ENCODE data around the gene LMO7.

The LMO7 gene

GRCh38 chr13:75875450-75875849, 239.3 kb downstream of the LMO7 start:
- in situ Hi-C loops (cut with MboI; ENCODE audit: low sequenced_read_pairs), result loop anchor here (10.0 kb wide), 1 partner anchor 1029 kb away; no protein-coding TSS in a partner anchor

- in situ Hi-C loops (cut with MboI; ENCODE audit: low sequenced_read_pairs), result loop anchor here (10.0 kb wide), 1 partner anchor 1028 kb away; no protein-coding TSS in a partner anchor
Measured at GRCh38 chr13:75876142-75877050, 240.3 kb downstream of the LMO7 start.

GRCh38 chr13:75877071-75877470, 240.9 kb downstream of the LMO7 start:
- in situ Hi-C loops (cut with MboI; ENCODE audit: low sequenced_read_pairs), result loop anchor here (10.0 kb wide), 1 partner anchor 1028 kb away; no protein-coding TSS in a partner anchor

DNA sequence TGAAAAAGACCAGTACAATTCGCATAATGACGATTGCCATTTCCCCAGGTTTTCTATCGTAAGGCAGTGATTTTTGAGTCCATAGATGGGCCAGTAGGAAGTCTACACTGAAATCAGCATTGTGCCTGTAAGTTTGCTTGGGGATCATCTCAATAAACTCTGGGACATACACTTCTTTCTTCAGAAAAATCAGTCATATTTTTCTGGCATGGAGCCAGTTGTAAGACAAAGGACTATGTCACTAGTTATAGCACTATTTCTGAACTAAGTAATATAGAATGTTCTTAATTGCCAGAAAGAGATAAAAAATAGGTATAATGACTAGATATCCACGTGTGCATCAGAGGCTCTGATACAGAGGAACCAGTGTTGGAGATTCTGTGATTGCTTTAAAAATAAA, 243.5 kb downstream of the LMO7 start:
- in situ Hi-C loops (cut with MboI; ENCODE audit: low sequenced_read_pairs), result loop anchor here (10.0 kb wide), 1 partner anchor 1025 kb away; no protein-coding TSS in a partner anchor

DNA sequence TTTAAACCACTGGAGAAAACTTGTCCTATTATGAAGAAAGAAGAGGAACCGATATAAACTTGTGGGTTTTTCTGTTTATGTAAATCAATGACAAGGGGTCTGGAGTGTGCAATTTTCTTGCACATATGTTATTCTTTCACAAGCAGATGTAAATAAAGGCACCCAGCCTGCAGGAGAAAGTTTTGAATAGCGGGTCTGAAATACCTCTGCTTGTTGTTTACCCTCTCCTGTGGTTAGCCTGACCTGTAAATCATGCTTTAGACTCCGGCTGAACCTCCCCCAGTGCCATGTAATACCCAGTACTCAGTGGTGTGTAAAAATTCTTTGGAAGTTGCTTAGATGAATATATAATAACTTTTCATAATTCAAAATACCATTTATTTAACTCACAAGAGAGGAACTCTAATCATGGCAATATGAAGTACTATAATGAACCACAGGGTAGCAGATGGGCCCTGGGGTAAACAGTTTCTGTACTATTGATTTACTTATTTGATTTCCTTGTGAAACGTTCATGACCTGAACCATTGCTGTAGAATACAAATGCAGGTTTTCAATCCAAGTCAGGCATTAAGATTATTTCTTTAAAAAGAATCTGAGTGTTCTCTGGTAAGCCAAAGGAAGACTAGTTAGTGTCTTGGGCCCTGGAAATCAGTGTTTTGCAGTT, 245.1 kb downstream of the LMO7 start:
- in situ Hi-C loops (cut with MboI; ENCODE audit: low sequenced_read_pairs), result no loop called here

DNA sequence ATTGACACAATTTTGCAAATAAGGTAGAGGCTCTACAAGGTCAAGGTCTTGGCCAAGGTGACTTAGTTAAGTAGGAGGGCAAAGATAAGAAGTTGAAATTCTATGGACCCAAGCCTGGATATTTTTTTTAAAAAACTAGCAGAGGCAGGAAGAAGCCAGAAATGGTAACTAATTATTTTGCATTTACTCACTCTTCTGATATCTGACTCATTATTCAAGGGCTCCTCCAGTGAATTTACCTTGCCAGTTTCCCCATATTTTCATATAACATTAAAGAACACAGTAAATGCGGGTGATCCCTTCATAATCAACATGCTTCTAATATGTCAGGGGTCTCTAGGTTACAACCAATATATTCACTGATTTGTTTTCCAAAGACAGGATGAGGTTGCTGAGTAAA, 246.1 kb downstream of the LMO7 start:
- in situ Hi-C loops (cut with MboI; ENCODE audit: low sequenced_read_pairs), result no loop called here

DNA sequence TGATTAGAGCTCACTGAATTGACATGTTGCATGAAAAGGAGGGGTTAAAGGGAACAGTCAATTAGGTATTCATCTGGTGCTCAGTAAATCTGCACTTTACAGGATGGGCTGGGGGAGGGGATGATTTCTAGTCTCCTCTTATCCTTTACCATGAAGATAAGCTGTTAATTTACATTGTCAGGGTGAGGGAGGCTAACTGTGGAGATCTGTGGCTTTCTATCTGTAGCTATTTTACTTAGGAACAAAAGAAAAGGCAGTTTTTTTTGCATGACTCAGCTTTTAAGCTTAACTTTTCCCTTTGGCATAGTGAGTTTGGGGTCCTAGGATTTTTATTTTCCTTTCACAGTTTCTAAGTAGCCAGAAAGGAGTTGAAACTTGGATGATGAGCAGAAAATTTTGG, 253.3 kb downstream of the LMO7 start:
- in situ Hi-C loops (cut with MboI; ENCODE audit: low sequenced_read_pairs), result no loop called here

- in situ Hi-C loops (cut with MboI; ENCODE audit: low sequenced_read_pairs), result no loop called here
Measured at GRCh38 chr13:75895168-75895567, 259.0 kb downstream of the LMO7 start.

DNA sequence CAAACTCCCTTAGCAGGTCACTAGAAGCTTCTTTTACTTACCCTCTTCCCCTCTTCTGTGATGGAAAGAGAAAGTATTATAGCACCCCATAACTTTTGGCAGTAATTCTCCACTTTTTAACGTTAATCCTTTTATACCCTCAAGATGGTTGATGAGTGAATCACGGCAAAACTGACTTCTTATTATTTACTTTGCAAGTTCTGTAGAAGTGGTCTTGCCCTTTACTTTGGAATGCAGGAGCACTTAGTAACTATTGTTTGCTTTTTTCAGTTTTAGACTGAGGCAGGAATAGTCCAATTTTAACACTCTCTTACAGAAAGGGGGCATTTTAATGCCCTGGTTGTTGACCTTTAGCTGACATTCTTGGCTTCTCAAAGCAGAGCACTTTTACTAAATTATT, 260.1 kb downstream of the LMO7 start:
- in situ Hi-C loops (cut with MboI; ENCODE audit: low sequenced_read_pairs), result no loop called here

- in situ Hi-C loops (cut with MboI; ENCODE audit: low sequenced_read_pairs), result no loop called here
Measured at GRCh38 chr13:75897386-75897785, 261.3 kb downstream of the LMO7 start.

- in situ Hi-C loops (cut with MboI; ENCODE audit: low sequenced_read_pairs), result no loop called here
Measured at GRCh38 chr13:75901501-75901900, 265.4 kb downstream of the LMO7 start.

DNA sequence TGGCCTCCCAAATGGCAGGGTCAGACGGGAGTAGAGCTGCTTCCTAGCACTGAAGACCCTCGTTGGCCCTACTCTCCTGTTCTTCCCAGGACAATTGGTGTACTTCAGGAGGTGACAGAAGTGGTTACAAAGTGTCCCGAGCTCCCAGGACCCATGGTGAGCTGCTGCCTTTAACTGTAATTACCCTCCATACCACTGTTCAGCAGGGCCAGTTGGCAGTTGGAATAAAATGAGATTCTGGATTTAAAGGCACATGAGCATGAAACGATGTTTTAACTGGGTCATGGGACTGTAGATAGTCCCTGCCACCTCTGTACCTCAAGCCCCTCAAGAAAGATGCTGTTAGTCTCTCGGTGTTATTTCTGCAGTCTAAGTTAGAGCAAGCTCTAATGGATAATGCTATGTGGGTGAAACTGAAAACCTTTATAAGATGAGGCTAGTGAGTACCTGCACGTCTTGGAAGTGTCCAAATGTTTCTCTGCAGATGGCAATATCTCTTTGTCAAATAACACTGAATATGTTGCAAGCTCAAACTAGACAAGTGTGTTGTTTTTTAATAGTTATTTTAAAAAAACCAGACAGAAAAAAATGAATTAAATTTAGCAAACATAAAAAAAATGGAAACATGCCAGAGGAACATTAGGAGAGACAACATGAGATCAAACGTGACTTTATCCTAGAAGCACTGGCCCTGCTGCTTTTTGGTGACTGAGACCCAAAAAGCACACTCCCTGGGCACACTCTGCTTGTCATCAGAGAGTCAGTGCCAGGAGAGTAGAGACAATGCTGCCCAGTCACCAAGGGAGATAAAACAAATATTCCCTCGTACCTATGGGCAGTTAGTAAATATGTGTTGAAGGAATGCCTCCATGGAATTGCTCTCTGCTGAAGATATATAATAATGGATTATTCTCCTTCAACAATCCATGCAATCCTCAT, 266.3 kb downstream of the LMO7 start:
- in situ Hi-C loops (cut with MboI; ENCODE audit: low sequenced_read_pairs), result no loop called here

DNA sequence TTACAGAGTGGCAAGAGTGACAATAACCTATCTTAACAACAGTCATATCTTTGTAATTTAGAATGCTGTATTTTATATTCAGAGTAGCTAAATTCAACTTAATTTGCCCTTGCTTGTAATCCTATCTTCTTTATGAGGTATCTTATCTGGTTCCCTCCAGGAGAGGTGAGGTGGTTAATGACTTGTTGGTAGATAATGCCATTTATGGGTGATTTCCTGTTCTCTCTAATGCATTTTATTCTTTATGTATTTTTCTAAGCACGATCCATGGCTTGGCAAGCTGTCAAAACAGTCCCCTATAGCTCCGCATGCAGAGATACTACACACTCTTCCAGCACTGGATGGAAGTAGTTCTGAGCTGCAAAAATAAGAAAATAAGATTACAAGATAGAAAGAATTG, 267.9 kb downstream of the LMO7 start:
- in situ Hi-C loops (cut with MboI; ENCODE audit: low sequenced_read_pairs), result no loop called here

GRCh38 chr13:75906315-75906714, 270.2 kb downstream of the LMO7 start:
- in situ Hi-C loops (cut with MboI; ENCODE audit: low sequenced_read_pairs), result no loop called here

DNA sequence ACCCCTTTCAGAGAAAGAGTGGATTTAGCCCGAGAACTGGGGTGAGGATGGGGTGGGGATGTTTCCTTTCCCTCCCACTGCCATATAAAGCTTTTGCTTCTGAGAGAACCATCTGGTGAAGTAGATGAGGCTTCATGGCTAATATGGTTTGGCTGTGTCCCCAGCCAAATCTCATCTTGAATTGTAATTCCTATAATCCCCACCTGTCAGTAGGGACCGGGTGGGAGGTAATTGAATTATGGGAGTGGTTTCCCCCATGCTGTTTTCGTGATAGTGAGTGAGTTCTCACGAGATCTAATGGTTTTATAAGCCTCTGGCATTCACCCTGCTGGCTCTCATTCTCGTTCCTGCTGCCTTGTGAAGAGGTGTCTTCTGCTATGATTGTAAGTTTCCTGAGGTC, 270.9 kb downstream of the LMO7 start:
- in situ Hi-C loops (cut with MboI; ENCODE audit: low sequenced_read_pairs), result no loop called here

DNA sequence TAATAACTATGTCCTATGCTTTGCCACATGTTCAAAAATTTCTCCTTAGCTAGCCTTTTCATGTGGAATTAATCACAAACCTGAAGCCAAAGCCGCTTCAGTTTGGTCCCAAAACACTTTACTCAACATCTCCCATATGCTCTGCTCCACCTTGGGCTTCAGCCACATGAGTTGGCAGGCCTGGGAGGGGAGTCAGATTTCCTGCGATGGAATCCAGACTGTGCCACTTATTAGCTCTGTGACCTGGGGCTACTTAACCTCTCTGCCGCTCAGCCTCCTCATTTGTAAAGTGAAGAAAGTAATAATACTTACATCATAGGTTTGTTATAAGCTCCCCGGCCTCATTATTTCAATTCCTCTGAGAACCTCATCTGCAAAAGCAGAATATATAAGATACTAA, 272.0 kb downstream of the LMO7 start:
- in situ Hi-C loops (cut with MboI; ENCODE audit: low sequenced_read_pairs), result no loop called here
